ENCODE measurements around the gene SORCS2.
A peak's percentile ranks its signal among the peaks of the same experiment; 100 is the strongest.

SORCS2 gene

GRCh38 chr4:7206385-7206784, 14.0 kb downstream of the SORCS2 start:
- Histone ChIP-seq H3K9me3 (ENCODE audit: control insufficient read depth, insufficient read depth, low read depth, low read length) (no peaks in the 10 kb centered on the region), H3K4me1 (ENCODE audit: control insufficient read depth, insufficient read depth, low read length) (no peaks in the 10 kb centered on the region; the same call in 1 of the 2 replicates), H3K36me3 (ENCODE audit: control insufficient read depth in 2 of 2, insufficient read depth in 1 of 2, low read length in 2 of 2) (no peaks in the 10 kb centered on the region), H3K27ac (ENCODE audit: extremely low read depth, low read depth, low read length) (no peak overlapping the region), H3K4me3 (ENCODE audit: low read depth, low read length) (no peak overlapping the region)
- ChIA-PET CTCF (interaction anchor here (1.1 kb wide), 1 partner anchor 129 kb away, joined by 3 read pairs; no protein-coding TSS in a partner anchor), POLR2A (no interaction called here)
- TF ChIP-seq ZNF670 (tag by site-specific recombination; IDR thresholded peaks at IDR 0.05; ENCODE audit: low read depth) (no peak), ZIC2 (tag by site-specific recombination; IDR thresholded peaks at IDR 0.05) (peak; percentile 81), GLIS1 (tag by site-specific recombination; IDR thresholded peaks at IDR 0.05) (0 out of 2 replicates have a peak, but pooled peaks have one; percentile 21), TCF7L2 (IDR thresholded peaks at IDR 0.05; ENCODE audit: borderline replicate concordance, low read depth, low read length) (no peak), ZFHX2 (tag by site-specific recombination; conservative IDR thresholded peaks at IDR 0.05) (peak; percentile 17; the same call in 1 of the 2 replicates)

GRCh38 chr4:7206911-7207567, 14.7 kb downstream of the SORCS2 start:
- H3K36me3 ChIP-seq (ENCODE audit: control insufficient read depth in 2 of 2, insufficient read depth in 1 of 2, low read length in 2 of 2) = no peaks in the 10 kb centered on the region
- H3K4me3 ChIP-seq (ENCODE audit: low read depth, low read length) = no peak overlapping the region
- CTCF ChIA-PET = interaction anchor here (1.0 to 1.1 kb wide), 2 partner anchors 13 to 128 kb away, joined by 3 to 4 read pairs; no protein-coding TSS in a partner anchor
- H3K9me3 ChIP-seq (ENCODE audit: control insufficient read depth, insufficient read depth, low read depth, low read length) = no peaks in the 10 kb centered on the region
- H3K27ac ChIP-seq (ENCODE audit: extremely low read depth, low read depth, low read length) = no peak overlapping the region
- POLR2A ChIA-PET = no interaction called here
- no peaks in the 10 kb centered on the region; the same call in 1 of the 2 replicates for H3K4me1 ChIP-seq (ENCODE audit: control insufficient read depth, insufficient read depth, low read length)
- TF ChIP-seq, protein P1, sequence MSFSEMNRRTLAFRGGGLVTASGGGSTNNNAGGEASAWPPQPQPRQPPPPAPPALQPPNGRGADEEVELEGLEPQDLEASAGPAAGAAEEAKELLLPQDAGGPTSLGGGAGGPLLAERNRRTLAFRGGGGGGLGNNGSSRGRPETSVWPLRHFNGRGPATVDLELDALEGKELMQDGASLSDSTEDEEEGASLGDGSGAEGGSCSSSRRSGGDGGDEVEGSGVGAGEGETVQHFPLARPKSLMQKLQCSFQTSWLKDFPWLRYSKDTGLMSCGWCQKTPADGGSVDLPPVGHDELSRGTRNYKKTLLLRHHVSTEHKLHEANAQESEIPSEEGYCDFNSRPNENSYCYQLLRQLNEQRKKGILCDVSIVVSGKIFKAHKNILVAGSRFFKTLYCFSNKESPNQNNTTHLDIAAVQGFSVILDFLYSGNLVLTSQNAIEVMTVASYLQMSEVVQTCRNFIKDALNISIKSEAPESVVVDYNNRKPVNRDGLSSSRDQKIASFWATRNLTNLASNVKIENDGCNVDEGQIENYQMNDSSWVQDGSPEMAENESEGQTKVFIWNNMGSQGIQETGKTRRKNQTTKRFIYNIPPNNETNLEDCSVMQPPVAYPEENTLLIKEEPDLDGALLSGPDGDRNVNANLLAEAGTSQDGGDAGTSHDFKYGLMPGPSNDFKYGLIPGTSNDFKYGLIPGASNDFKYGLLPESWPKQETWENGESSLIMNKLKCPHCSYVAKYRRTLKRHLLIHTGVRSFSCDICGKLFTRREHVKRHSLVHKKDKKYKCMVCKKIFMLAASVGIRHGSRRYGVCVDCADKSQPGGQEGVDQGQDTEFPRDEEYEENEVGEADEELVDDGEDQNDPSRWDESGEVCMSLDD (tag by site-specific recombination; IDR thresholded peaks at IDR 0.05) = no peak
- TF ChIP-seq, protein P2, sequence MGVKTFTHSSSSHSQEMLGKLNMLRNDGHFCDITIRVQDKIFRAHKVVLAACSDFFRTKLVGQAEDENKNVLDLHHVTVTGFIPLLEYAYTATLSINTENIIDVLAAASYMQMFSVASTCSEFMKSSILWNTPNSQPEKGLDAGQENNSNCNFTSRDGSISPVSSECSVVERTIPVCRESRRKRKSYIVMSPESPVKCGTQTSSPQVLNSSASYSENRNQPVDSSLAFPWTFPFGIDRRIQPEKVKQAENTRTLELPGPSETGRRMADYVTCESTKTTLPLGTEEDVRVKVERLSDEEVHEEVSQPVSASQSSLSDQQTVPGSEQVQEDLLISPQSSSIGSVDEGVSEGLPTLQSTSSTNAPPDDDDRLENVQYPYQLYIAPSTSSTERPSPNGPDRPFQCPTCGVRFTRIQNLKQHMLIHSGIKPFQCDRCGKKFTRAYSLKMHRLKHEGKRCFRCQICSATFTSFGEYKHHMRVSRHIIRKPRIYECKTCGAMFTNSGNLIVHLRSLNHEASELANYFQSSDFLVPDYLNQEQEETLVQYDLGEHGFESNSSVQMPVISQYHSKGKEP (tag by site-specific recombination; IDR thresholded peaks at IDR 0.05) = no peak
- TF ChIP-seq WT1 (tag by site-specific recombination; IDR thresholded peaks at IDR 0.05) (no peak), SCRT1 (tag by site-specific recombination; IDR thresholded peaks at IDR 0.05; ENCODE audit: borderline replicate concordance) (no peak), ZNF37A (tag by site-specific recombination; IDR thresholded peaks at IDR 0.05) (no peak), ZBTB8A (tag by site-specific recombination; IDR thresholded peaks at IDR 0.05) (0 out of 2 replicates have a peak, but pooled peaks have one; percentile 17), ZFP41 (tag by site-specific recombination; IDR thresholded peaks at IDR 0.05; ENCODE audit: borderline replicate concordance) (no peak), ZNF561 (tag by site-specific recombination; IDR thresholded peaks at IDR 0.05; ENCODE audit: borderline replicate concordance) (no peak), ZSCAN16 (tag by site-specific recombination; IDR thresholded peaks at IDR 0.05) (no peak), ZNF658 (tag by site-specific recombination; IDR thresholded peaks at IDR 0.05) (no peak), ZNF768 (tag by site-specific recombination; IDR thresholded peaks at IDR 0.05) (no peak), ZNF266 (tag by site-specific recombination; IDR thresholded peaks at IDR 0.05; ENCODE audit: low read depth) (no peak), ZNF416 (tag by site-specific recombination; IDR thresholded peaks at IDR 0.05) (no peak), ZNF404 (tag by site-specific recombination; IDR thresholded peaks at IDR 0.05) (no peak), GLI2 (tag by site-specific recombination; IDR thresholded peaks at IDR 0.05; ENCODE audit: borderline replicate concordance, low read depth) (no peak), ZNF133 (tag by site-specific recombination; IDR thresholded peaks at IDR 0.05) (no peak), TCF7L2 (IDR thresholded peaks at IDR 0.05; ENCODE audit: borderline replicate concordance, low read depth, low read length) (no peak), ZBTB17 (tag by site-specific recombination; IDR thresholded peaks at IDR 0.05) (peak; percentile 72), ZNF510 (tag by site-specific recombination; IDR thresholded peaks at IDR 0.05; ENCODE audit: insufficient replicate concordance) (no peak), ZNF311 (tag by site-specific recombination; IDR thresholded peaks at IDR 0.05; ENCODE audit: borderline replicate concordance) (no peak), RBAK (tag by site-specific recombination; IDR thresholded peaks at IDR 0.05) (no peak)
- TF ChIP-seq, protein P3, sequence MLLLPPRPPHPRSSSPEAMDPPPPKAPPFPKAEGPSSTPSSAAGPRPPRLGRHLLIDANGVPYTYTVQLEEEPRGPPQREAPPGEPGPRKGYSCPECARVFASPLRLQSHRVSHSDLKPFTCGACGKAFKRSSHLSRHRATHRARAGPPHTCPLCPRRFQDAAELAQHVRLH (tag by site-specific recombination; IDR thresholded peaks at IDR 0.05) = no peak
- TF ChIP-seq, protein P4, sequence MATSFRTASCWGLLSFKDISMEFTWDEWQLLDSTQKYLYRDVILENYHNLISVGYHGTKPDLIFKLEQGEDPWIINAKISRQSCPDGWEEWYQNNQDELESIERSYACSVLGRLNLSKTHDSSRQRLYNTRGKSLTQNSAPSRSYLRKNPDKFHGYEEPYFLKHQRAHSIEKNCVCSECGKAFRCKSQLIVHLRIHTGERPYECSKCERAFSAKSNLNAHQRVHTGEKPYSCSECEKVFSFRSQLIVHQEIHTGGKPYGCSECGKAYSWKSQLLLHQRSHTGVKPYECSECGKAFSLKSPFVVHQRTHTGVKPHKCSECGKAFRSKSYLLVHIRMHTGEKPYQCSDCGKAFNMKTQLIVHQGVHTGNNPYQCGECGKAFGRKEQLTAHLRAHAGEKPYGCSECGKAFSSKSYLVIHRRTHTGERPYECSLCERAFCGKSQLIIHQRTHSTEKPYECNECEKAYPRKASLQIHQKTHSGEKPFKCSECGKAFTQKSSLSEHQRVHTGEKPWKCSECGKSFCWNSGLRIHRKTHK (tag by site-specific recombination; IDR thresholded peaks at IDR 0.05) = no peak
- TF ChIP-seq, protein P5, sequence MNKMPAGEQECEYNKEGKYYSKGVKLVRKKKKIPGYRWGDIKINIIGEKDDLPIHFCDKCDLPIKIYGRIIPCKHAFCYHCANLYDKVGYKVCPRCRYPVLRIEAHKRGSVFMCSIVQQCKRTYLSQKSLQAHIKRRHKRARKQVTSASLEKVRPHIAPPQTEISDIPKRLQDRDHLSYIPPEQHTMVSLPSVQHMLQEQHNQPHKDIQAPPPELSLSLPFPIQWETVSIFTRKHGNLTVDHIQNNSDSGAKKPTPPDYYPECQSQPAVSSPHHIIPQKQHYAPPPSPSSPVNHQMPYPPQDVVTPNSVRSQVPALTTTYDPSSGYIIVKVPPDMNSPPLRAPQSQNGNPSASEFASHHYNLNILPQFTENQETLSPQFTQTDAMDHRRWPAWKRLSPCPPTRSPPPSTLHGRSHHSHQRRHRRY (tag by site-specific recombination; IDR thresholded peaks at IDR 0.05) = no peak

Data from HEK293 (cell line).